Measurements from ENCODE around the gene NTRK2.

The NTRK2 gene

DNA sequence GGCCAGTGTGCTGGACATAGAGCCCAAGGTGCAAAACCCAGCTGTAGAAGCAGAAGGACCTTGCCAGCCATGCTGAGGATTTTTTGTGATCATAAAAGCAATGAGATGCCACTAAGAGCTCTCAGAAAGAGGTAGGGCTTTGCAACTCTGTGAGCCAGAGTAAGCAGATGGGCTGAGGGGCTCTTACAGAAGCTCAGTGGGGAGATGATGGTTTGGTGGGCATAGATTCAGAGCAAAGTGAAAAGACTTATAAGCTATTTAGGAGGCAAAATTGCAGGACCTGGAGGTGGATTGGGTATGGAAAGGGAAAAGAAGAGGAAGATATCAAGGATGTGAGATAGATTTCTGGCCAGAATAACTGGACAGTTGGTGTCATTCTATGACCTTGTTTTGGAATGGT, 302.0 kb downstream of the NTRK2 start:
- Histone ChIP-seq H3K9ac (ENCODE audit: low read length) (no peak overlapping the region), H3K4me1 (ENCODE audit: insufficient read depth, low read length) (no peaks in the 10 kb centered on the region), H3K27me3 (ENCODE audit: control insufficient read depth in 1 of 2, insufficient read depth in 2 of 2, low read length in 2 of 2) (no peaks in the 10 kb centered on the region), H3K9me3 (ENCODE audit: low read length) (no peaks in the 10 kb centered on the region), H3K36me3 (ENCODE audit: insufficient read depth, low read length) (no peaks in the 10 kb centered on the region), H3K4me3 (ENCODE audit: low read depth in 1 of 2, low read length in 2 of 2) (no peak overlapping the region), H3K27ac (ENCODE audit: low read depth, low read length) (no peak overlapping the region)

DNA sequence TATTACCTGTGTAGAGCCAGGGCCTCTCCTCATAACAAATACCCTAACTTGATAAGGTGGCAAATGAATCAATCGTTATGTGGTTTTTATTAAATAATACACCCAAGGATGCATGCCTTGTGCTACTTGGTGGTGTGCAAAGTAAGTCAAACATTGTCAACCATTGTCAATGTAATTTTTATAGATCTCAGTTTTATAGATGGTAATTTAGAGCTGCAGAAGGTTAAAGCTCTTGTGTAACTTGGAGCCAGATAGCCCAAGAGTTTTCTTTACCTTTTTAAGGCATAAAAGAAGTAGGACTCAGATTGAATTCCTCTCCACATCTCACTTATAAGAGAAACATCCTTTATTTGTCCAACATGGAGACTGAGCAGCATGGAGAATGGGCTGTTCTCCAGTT, 304.7 kb downstream of the NTRK2 start:
- H3K27ac ChIP-seq (ENCODE audit: low read depth, low read length), result no peak overlapping the region
- H3K27me3 ChIP-seq (ENCODE audit: control insufficient read depth in 1 of 2, insufficient read depth in 2 of 2, low read length in 2 of 2), result no peaks in the 10 kb centered on the region
- H3K9ac ChIP-seq (ENCODE audit: low read length), result no peak overlapping the region
- H3K9me3 ChIP-seq (ENCODE audit: low read length), result no peaks in the 10 kb centered on the region
- no peak overlapping the region for H3K4me3 ChIP-seq (ENCODE audit: low read depth in 1 of 2, low read length in 2 of 2)
- H3K4me1 ChIP-seq (ENCODE audit: insufficient read depth, low read length), result no peaks in the 10 kb centered on the region
- no peaks in the 10 kb centered on the region for H3K36me3 ChIP-seq (ENCODE audit: insufficient read depth, low read length)

DNA sequence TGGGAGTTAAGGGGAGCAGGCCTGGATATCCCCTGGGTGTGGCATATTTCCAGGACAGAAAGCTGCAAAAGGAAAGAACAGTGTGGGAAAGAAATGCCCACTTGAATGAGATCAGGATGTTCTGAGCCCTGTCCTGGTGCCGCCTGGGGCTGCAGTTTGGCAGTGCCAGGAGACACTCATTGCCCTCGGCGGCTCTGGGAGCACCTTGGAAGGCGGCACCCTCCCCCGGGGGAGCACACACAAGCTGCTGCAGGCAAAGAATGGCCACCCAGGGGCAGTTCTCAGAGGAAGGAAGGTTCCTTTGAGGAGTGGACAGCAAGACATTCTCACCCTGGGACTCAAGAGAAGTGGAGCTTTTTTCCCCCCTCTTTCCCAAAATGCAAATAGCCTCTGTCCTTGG, 305.3 kb downstream of the NTRK2 start:
- no peaks in the 10 kb centered on the region for H3K27me3 ChIP-seq (ENCODE audit: control insufficient read depth in 1 of 2, insufficient read depth in 2 of 2, low read length in 2 of 2)
- no peak overlapping the region for H3K9ac ChIP-seq (ENCODE audit: low read length)
- H3K4me1 ChIP-seq (ENCODE audit: insufficient read depth, low read length), result no peaks in the 10 kb centered on the region
- no peak overlapping the region for H3K4me3 ChIP-seq (ENCODE audit: low read depth in 1 of 2, low read length in 2 of 2)
- no peak overlapping the region for H3K27ac ChIP-seq (ENCODE audit: low read depth, low read length)
- no peaks in the 10 kb centered on the region for H3K36me3 ChIP-seq (ENCODE audit: insufficient read depth, low read length)
- no peaks in the 10 kb centered on the region for H3K9me3 ChIP-seq (ENCODE audit: low read length)

DNA sequence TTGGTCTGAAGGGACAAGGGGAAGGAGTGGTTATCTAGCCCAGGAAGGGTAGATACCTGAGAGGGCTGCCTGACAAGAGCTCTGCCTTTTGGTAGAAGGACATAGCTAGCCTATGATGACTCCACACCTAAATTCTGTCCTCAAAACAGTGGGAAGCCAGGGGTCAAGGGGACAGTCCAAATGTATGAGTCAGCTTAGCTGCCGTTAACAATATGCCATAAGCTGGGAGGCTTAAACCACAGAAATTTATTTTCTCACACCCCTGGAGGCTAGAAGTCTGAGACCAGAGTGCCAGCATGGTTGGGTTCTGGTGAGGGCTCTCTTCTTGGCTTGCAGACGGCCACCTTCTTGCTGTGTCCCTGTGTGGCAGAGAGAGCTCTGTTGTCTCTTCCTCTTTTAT, 306.4 kb downstream of the NTRK2 start:
- Histone ChIP-seq H3K4me1 (ENCODE audit: insufficient read depth, low read length) (no peaks in the 10 kb centered on the region), H3K27me3 (ENCODE audit: control insufficient read depth in 1 of 2, insufficient read depth in 2 of 2, low read length in 2 of 2) (no peaks in the 10 kb centered on the region), H3K36me3 (ENCODE audit: insufficient read depth, low read length) (no peaks in the 10 kb centered on the region), H3K27ac (ENCODE audit: low read depth, low read length) (no peak overlapping the region), H3K4me3 (ENCODE audit: low read depth in 1 of 2, low read length in 2 of 2) (no peak overlapping the region), H3K9me3 (ENCODE audit: low read length) (no peaks in the 10 kb centered on the region), H3K9ac (ENCODE audit: low read length) (no peak overlapping the region)

DNA sequence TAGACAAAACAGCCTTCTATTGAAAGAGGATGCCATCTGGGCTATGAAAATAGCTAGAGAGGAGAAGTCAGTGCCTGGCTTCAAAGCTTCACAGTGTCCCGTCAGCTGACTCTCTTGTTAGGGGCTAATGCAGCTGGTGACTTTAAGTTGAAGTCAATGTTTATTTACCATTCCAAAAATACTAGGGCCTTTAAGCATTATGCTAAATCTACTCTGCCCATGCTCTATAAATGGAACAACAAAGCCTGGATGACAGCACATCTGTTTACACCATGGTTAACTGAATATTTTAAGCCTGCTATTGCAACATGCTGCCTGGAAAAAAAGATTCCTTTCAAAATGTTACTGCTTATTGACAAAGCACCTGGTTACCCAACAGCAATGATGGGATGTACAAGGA, 309.1 kb downstream of the NTRK2 start:
- Histone ChIP-seq H3K27ac (ENCODE audit: low read depth, low read length) (no peak overlapping the region), H3K9ac (ENCODE audit: low read length) (no peak overlapping the region), H3K27me3 (ENCODE audit: control insufficient read depth in 1 of 2, insufficient read depth in 2 of 2, low read length in 2 of 2) (no peaks in the 10 kb centered on the region), H3K4me1 (ENCODE audit: insufficient read depth, low read length) (no peaks in the 10 kb centered on the region), H3K4me3 (ENCODE audit: low read depth in 1 of 2, low read length in 2 of 2) (no peak overlapping the region), H3K36me3 (ENCODE audit: insufficient read depth, low read length) (no peaks in the 10 kb centered on the region), H3K9me3 (ENCODE audit: low read length) (no peaks in the 10 kb centered on the region)

DNA sequence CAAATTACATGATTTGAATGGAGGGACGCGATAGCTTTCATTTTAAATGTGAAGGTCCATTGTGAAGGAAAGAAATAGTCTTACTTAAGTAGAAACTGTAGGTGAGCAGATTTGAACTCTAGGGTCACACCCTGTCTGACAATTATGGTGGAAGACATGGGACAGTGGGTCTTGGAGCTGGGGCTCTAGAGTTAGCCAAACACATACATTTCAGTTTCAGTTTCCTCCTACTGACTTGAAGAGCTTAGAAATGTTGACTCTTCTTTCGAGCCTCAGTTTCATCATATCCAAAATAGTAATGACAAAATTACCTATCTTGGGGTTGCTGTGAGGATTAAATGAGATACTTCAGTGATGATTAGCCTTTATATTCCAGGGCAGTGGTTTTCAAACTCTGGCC, 314.2 kb downstream of the NTRK2 start:
- H3K9ac ChIP-seq (ENCODE audit: low read length), result no peak overlapping the region
- H3K4me3 ChIP-seq (ENCODE audit: low read depth in 1 of 2, low read length in 2 of 2), result no peak overlapping the region
- no peaks in the 10 kb centered on the region for H3K36me3 ChIP-seq (ENCODE audit: insufficient read depth, low read length)
- no peaks in the 10 kb centered on the region for H3K9me3 ChIP-seq (ENCODE audit: low read length)
- H3K27ac ChIP-seq (ENCODE audit: low read depth, low read length), result no peak overlapping the region
- no peaks in the 10 kb centered on the region for H3K27me3 ChIP-seq (ENCODE audit: control insufficient read depth in 1 of 2, insufficient read depth in 2 of 2, low read length in 2 of 2)
- no peaks in the 10 kb centered on the region for H3K4me1 ChIP-seq (ENCODE audit: insufficient read depth, low read length)

DNA sequence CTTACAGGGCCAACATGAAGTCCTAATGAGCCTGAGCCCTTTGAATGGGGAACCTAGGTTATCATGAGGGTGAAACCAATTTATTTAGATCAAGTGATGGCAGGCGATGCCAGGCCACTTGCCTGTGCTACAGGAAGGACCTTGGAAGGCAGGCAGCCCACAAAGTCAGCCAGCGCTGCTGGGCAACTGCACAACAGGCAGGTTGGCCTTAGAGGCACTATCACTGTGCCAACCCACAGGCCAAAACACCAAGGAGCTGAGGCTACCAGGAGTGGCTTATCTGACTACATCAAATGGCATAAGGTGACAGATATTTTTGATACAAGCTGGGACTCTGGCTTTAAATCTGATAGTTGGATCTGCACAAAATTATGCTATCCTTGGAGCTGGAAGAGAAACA, 319.1 kb downstream of the NTRK2 start:
- Histone ChIP-seq H3K9me3 (ENCODE audit: low read length) (no peaks in the 10 kb centered on the region), H3K36me3 (ENCODE audit: insufficient read depth, low read length) (no peaks in the 10 kb centered on the region), H3K4me3 (ENCODE audit: low read depth in 1 of 2, low read length in 2 of 2) (no peak overlapping the region), H3K27ac (ENCODE audit: low read depth, low read length) (no peak overlapping the region), H3K4me1 (ENCODE audit: insufficient read depth, low read length) (no peaks in the 10 kb centered on the region), H3K9ac (ENCODE audit: low read length) (no peak overlapping the region), H3K27me3 (ENCODE audit: control insufficient read depth in 1 of 2, insufficient read depth in 2 of 2, low read length in 2 of 2) (no peaks in the 10 kb centered on the region)

DNA sequence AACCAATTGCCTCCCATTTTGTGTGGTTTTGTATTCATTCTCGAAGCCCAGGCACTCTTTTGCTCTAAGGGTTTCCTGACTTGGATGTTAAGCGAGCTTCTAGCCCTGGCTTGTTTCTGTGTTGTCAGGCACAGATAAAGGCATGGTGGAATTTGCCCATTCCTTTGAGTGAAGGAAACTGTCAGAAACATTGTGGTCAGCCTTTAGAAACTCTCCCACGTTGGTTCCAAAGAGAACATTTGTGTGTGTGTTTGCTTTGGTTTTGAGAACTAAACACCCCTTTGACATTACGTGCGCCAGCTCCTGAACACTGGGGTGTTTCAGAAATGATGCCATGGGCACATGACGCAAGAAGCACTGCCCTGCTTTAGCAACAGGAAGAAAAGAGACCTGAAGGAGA, 320.9 kb downstream of the NTRK2 start:
- Histone ChIP-seq H3K9ac (ENCODE audit: low read length) (no peak overlapping the region), H3K4me1 (ENCODE audit: insufficient read depth, low read length) (no peaks in the 10 kb centered on the region), H3K9me3 (ENCODE audit: low read length) (no peaks in the 10 kb centered on the region), H3K4me3 (ENCODE audit: low read depth in 1 of 2, low read length in 2 of 2) (no peak overlapping the region), H3K27ac (ENCODE audit: low read depth, low read length) (no peak overlapping the region), H3K27me3 (ENCODE audit: control insufficient read depth in 1 of 2, insufficient read depth in 2 of 2, low read length in 2 of 2) (no peaks in the 10 kb centered on the region), H3K36me3 (ENCODE audit: insufficient read depth, low read length) (no peaks in the 10 kb centered on the region)

DNA sequence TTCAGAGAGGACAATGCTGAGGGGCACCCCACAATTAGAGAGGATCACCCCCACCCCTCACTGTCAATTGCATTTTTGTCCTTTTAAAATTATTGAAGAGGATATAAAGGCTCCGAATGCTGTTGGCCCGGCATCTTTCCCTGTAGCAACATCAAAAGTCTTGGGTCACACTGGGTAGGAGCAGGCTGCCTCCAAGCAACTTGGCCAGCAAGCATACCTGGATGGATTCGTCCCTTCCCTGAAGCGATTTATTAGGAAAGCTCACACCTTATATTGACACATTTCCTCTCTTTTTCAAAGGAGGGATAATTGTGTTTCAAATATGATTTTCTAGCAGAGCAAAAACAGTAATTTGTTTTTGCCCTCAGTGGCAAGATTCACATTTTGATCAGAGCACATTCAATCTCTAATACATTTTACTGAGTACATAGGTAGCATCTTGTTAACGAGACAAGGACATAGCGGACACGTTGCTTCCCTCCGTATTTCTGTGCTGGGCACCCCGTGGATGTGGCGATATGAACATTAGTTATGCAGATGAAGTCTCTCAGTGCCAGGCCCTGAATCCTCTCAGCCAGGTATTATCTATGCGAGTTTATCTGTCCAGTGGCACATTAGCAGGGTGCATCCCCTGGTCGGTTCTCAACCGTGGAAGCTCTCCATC, 321.5 kb downstream of the NTRK2 start:
- Histone ChIP-seq H3K4me3 (ENCODE audit: low read depth in 1 of 2, low read length in 2 of 2) (no peak overlapping the region), H3K9ac (ENCODE audit: low read length) (no peak overlapping the region), H3K9me3 (ENCODE audit: low read length) (no peaks in the 10 kb centered on the region), H3K27me3 (ENCODE audit: control insufficient read depth in 1 of 2, insufficient read depth in 2 of 2, low read length in 2 of 2) (no peaks in the 10 kb centered on the region), H3K36me3 (ENCODE audit: insufficient read depth, low read length) (no peaks in the 10 kb centered on the region), H3K27ac (ENCODE audit: low read depth, low read length) (no peak overlapping the region), H3K4me1 (ENCODE audit: insufficient read depth, low read length) (no peaks in the 10 kb centered on the region)

DNA sequence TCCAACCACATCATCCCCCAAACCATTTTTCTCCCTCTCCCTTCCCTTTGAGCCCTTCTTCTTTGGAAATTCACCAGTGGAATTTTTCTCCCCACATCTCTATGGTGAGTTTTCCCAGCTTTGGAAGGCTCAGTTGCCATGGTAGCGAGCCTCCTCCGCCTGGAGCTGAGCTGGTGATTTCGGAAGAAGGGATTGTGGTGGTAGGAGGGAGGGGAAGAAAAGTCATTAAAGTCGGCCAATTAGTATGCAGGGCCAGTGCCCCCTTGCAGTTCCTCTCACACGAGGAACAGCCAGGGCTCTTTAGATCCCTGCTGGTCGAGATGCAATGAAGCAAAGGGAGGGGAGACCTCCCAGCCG, 322.0 kb downstream of the NTRK2 start:
- Histone ChIP-seq H3K4me3 (ENCODE audit: low read depth in 1 of 2, low read length in 2 of 2) (no peak overlapping the region), H3K4me1 (ENCODE audit: insufficient read depth, low read length) (no peaks in the 10 kb centered on the region), H3K9me3 (ENCODE audit: low read length) (no peaks in the 10 kb centered on the region), H3K27me3 (ENCODE audit: control insufficient read depth in 1 of 2, insufficient read depth in 2 of 2, low read length in 2 of 2) (no peaks in the 10 kb centered on the region), H3K36me3 (ENCODE audit: insufficient read depth, low read length) (no peaks in the 10 kb centered on the region), H3K9ac (ENCODE audit: low read length) (no peak overlapping the region), H3K27ac (ENCODE audit: low read depth, low read length) (no peak overlapping the region)

DNA sequence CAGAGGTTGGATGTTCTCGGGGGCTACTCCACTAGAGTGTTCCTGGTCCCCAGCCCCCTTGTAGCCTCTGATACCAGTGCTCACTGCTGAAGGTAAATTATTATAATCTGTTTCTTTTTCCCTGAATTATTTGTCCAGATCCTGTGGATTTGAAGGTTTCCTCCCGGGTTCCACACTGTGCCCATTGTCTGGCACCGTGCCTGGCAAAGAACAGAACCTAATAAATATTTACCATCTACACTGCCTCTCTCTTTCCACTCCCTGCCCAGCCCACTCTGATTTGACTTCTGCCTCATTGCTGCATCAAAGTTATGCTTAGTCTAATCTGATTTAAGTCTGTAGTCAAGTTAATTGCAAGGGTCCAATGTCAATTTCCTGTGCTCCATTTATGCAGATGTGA, 322.9 kb downstream of the NTRK2 start:
- H3K4me1 ChIP-seq (ENCODE audit: insufficient read depth, low read length), result no peaks in the 10 kb centered on the region
- no peaks in the 10 kb centered on the region for H3K27me3 ChIP-seq (ENCODE audit: control insufficient read depth in 1 of 2, insufficient read depth in 2 of 2, low read length in 2 of 2)
- H3K27ac ChIP-seq (ENCODE audit: low read depth, low read length), result no peak overlapping the region
- no peaks in the 10 kb centered on the region for H3K9me3 ChIP-seq (ENCODE audit: low read length)
- H3K4me3 ChIP-seq (ENCODE audit: low read depth in 1 of 2, low read length in 2 of 2), result no peak overlapping the region
- no peak overlapping the region for H3K9ac ChIP-seq (ENCODE audit: low read length)
- H3K36me3 ChIP-seq (ENCODE audit: insufficient read depth, low read length), result no peaks in the 10 kb centered on the region

DNA sequence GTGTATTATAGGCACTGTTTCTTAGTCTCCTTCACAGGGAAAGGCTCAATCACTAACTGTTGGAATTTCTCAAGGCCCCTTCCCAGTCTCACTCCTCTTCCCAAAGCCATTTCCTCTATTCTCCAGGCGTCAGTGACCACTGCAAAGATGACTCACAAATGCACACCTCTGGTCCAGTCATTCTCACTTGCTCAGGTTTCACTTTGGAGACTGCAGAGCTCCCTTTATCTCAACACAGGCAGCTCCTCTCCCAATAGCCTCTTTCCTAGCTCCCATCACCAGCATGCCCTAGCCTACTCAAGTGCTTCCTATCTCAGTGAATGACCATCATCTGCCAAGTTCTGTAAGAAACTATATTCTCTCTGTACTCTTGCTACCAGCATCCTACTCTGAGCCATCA, 323.6 kb downstream of the NTRK2 start:
- Histone ChIP-seq H3K36me3 (ENCODE audit: insufficient read depth, low read length) (no peaks in the 10 kb centered on the region), H3K9ac (ENCODE audit: low read length) (no peak overlapping the region), H3K27me3 (ENCODE audit: control insufficient read depth in 1 of 2, insufficient read depth in 2 of 2, low read length in 2 of 2) (no peaks in the 10 kb centered on the region), H3K4me3 (ENCODE audit: low read depth in 1 of 2, low read length in 2 of 2) (no peak overlapping the region), H3K4me1 (ENCODE audit: insufficient read depth, low read length) (no peaks in the 10 kb centered on the region), H3K9me3 (ENCODE audit: low read length) (no peaks in the 10 kb centered on the region), H3K27ac (ENCODE audit: low read depth, low read length) (no peak overlapping the region)

Measured in muscle layer of colon (tissue), 2 donors.